ENCODE data around the gene ARHGAP24. TPM values are rescaled to one million over a fixed set of nuclear protein-coding genes. Genes with fewer than 3 reads are reported as not detected.

Gene ARHGAP24
- total and polyA plus RNA-seq, 5 donors from 2014 or later: 0.14 to 0.53 (median 0.35) TPM; not detected in 2

DNA sequence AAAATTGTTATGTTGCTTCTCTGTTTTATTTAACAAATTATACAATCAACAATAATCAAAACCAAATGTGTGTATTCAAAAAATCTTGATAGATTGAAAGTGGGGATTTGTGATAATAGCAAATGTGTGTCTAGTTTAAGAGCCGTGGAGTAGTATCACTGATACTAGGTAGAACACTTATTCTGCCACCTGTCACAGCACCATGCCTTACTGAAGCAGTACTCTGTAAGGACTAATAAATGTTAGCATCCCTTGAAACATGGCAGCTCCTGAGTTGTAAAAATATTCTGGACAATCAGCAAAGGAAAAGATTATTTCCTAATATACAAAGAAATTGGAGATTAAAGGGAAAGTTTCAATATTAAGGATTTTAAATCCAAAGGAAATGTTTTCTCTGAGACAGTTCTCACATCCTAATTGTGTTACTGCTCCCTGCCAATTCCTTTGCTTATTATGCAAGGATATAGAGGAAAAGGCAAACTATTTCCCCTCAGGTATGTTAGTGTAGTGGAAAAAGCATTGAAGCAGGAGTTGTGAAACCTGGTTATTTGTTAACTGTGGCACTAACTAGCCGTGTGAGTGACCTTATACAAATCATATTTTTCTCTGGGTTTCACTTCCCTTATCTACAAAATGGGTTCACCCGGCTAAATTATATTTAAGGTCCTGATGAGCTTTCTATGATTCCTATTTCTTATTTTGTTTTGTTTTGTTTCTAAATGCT lies 303.1 kb downstream of the ARHGAP24 start:
- Histone ChIP-seq H3K4me1 (ENCODE audit: control insufficient read depth, insufficient read depth, low read length, poor library complexity, severe bottlenecking) (no peaks in the 10 kb centered on the region), H3K4me3 (ENCODE audit: low read depth, low read length) (no peak overlapping the region), H3K9me3 (ENCODE audit: control insufficient read depth in 2 of 2, low read length in 2 of 2) (no peaks in the 10 kb centered on the region), H3K27me3 (ENCODE audit: control insufficient read depth, insufficient read depth, low read length) (no peaks in the 10 kb centered on the region), H3K36me3 (ENCODE audit: control insufficient read depth, insufficient read depth, low read length) (no peaks in the 10 kb centered on the region), H3K27ac (ENCODE audit: insufficient read depth, low read length, poor library complexity, severe bottlenecking) (no peak overlapping the region)
- Mint-ChIP-seq H3K27ac (no peak overlapping the region), H3K27me3 (no peaks in the 10 kb centered on the region), H3K9me3 (peaks cover 2 to 13% (median 7%) of the 10 kb centered on the region in 7 donors), H3K4me1 (no peaks in the 10 kb centered on the region), H3K4me3 (no peak overlapping the region), H3K36me3 (no peaks in the 10 kb centered on the region)
- no peak for DNase-seq
- ATAC-seq (ENCODE audit: low read depth in 2 of 2): no peak

DNA sequence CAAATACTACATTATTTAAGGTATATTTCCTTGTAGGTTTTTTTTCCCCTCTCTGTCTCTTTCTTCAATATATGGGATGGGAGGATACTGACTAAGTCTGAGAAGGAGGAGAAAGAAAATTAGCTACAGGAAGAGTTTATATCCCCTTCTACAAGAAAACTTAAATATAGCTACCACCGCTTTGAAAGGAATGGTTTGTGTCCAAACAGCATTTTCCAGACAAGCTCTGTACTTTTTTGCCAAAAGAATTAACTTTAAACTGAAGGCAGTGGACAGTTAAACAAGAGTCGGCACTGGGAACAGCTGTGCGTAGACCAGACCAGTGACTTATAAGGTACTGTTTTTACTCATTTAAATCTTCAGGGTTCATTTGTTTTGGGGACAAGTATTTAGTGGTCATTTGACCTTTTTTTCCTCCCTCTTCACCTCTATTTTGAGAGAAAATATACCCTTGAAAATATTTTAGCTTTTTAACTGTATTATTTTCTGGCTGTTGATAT lies 303.7 kb downstream of the ARHGAP24 start:
- H3K4me1 Mint-ChIP-seq: no peaks in the 10 kb centered on the region
- Histone ChIP-seq H3K4me1 (ENCODE audit: control insufficient read depth, insufficient read depth, low read length, poor library complexity, severe bottlenecking) (no peaks in the 10 kb centered on the region), H3K27ac (ENCODE audit: insufficient read depth, low read length, poor library complexity, severe bottlenecking) (no peak overlapping the region), H3K9me3 (ENCODE audit: control insufficient read depth in 2 of 2, low read length in 2 of 2) (no peaks in the 10 kb centered on the region), H3K36me3 (ENCODE audit: control insufficient read depth, insufficient read depth, low read length) (no peaks in the 10 kb centered on the region), H3K4me3 (ENCODE audit: low read depth, low read length) (no peak overlapping the region), H3K27me3 (ENCODE audit: control insufficient read depth, insufficient read depth, low read length) (no peaks in the 10 kb centered on the region)
- DNase-seq: no peak
- no peaks in the 10 kb centered on the region for H3K27me3 Mint-ChIP-seq
- ATAC-seq (ENCODE audit: low read depth in 2 of 2): no peak
- no peak overlapping the region for H3K4me3 Mint-ChIP-seq
- no peaks in the 10 kb centered on the region for H3K36me3 Mint-ChIP-seq
- H3K27ac Mint-ChIP-seq: no peak overlapping the region
- peaks cover 2 to 13% (median 5%) of the 10 kb centered on the region in 7 donors for H3K9me3 Mint-ChIP-seq

DNA sequence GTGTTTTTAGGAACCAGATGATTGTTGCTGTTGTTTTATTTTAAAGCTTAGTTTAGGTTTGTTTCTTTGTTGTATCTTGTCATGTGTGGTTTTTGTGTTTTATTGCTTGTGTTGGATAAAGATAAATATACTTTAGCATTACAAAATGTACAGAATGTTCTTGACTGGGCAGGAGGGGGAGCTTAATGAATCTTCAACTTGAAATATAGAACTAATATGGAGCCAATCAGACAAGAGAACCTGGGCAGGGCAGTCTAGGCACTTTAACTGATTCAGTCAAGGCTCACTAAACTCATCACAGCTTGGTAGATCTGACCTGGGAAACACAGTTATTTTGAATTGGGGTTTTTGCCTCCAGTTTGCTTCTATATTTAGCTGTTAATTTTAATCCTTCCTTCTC lies 304.2 kb downstream of the ARHGAP24 start:
- Mint-ChIP-seq H3K36me3 (no peaks in the 10 kb centered on the region), H3K27me3 (no peaks in the 10 kb centered on the region), H3K9me3 (peaks cover 2 to 13% (median 5%) of the 10 kb centered on the region in 7 donors), H3K4me1 (no peaks in the 10 kb centered on the region), H3K4me3 (no peak overlapping the region), H3K27ac (no peak overlapping the region)
- DNase-seq (no peak), ATAC-seq (ENCODE audit: low read depth in 2 of 2) (no peak)
- Histone ChIP-seq H3K27me3 (ENCODE audit: control insufficient read depth, insufficient read depth, low read length) (no peaks in the 10 kb centered on the region), H3K9me3 (ENCODE audit: control insufficient read depth in 2 of 2, low read length in 2 of 2) (no peaks in the 10 kb centered on the region), H3K27ac (ENCODE audit: insufficient read depth, low read length, poor library complexity, severe bottlenecking) (no peak overlapping the region), H3K4me3 (ENCODE audit: low read depth, low read length) (no peak overlapping the region), H3K4me1 (ENCODE audit: control insufficient read depth, insufficient read depth, low read length, poor library complexity, severe bottlenecking) (no peaks in the 10 kb centered on the region), H3K36me3 (ENCODE audit: control insufficient read depth, insufficient read depth, low read length) (no peaks in the 10 kb centered on the region)

DNA sequence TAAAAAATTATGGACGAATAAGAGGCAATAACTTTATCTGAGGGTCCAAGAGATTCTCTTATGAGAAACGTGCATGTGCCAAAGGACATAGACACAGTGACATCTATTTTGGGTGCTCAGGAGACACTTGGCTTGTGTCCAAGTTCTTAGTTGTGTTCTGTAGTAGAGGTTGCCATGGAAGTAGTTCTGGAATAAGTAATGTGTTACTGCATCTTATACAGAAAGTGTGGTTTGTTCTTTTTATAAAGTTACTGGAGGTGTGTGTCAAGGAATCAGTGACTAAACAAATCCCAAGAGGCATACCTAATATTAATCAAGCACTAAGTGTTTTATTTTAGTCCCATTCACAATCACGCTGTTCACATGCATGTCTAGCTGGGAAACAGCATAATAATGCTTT lies 305.7 kb downstream of the ARHGAP24 start:
- Mint-ChIP-seq H3K27ac (no peak overlapping the region), H3K36me3 (no peaks in the 10 kb centered on the region), H3K9me3 (peaks cover under 1 to 11% (median 3%) of the 10 kb centered on the region in 7 donors), H3K4me1 (no peaks in the 10 kb centered on the region), H3K4me3 (no peak overlapping the region), H3K27me3 (no peaks in the 10 kb centered on the region)
- H3K9me3 ChIP-seq (ENCODE audit: control insufficient read depth in 2 of 2, low read length in 2 of 2): no peaks in the 10 kb centered on the region
- H3K36me3 ChIP-seq (ENCODE audit: control insufficient read depth, insufficient read depth, low read length): no peaks in the 10 kb centered on the region
- no peak overlapping the region for H3K4me3 ChIP-seq (ENCODE audit: low read depth, low read length)
- DNase-seq (no peak), ATAC-seq (ENCODE audit: low read depth in 2 of 2) (no peak)
- no peaks in the 10 kb centered on the region for H3K27me3 ChIP-seq (ENCODE audit: control insufficient read depth, insufficient read depth, low read length)
- H3K27ac ChIP-seq (ENCODE audit: insufficient read depth, low read length, poor library complexity, severe bottlenecking): no peak overlapping the region
- H3K4me1 ChIP-seq (ENCODE audit: control insufficient read depth, insufficient read depth, low read length, poor library complexity, severe bottlenecking): no peaks in the 10 kb centered on the region

DNA sequence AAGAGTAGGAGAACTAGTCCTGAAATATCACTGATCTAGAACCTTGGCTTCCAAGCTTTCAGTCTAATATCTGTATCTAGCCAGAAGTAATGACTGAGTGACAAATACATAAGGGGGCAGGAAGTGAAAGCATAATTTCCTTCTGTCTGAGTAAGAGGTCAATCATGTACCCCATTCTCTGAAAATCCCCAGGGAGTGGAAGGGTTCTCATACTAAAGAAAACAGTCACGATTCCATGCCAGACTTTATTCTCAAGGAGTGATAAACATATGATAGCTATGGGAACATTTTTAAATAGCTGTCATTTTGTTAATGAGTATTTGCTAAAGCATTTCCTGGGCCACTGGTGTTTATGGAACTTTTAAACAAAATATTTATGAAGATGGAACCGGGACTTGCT lies 308.5 kb downstream of the ARHGAP24 start:
- Mint-ChIP-seq H3K36me3 (no peaks in the 10 kb centered on the region), H3K4me3 (no peak overlapping the region), H3K9me3 (peaks cover 0 to 10% (median 2%) of the 10 kb centered on the region in 7 donors), H3K4me1 (no peaks in the 10 kb centered on the region), H3K27me3 (no peaks in the 10 kb centered on the region), H3K27ac (no peak overlapping the region)
- H3K27me3 ChIP-seq (ENCODE audit: control insufficient read depth, insufficient read depth, low read length): no peaks in the 10 kb centered on the region
- ATAC-seq (ENCODE audit: low read depth in 2 of 2) (no peak), DNase-seq (no peak)
- no peaks in the 10 kb centered on the region for H3K4me1 ChIP-seq (ENCODE audit: control insufficient read depth, insufficient read depth, low read length, poor library complexity, severe bottlenecking)
- no peaks in the 10 kb centered on the region for H3K36me3 ChIP-seq (ENCODE audit: control insufficient read depth, insufficient read depth, low read length)
- no peaks in the 10 kb centered on the region for H3K9me3 ChIP-seq (ENCODE audit: control insufficient read depth in 2 of 2, low read length in 2 of 2)
- no peak overlapping the region for H3K4me3 ChIP-seq (ENCODE audit: low read depth, low read length)
- no peak overlapping the region for H3K27ac ChIP-seq (ENCODE audit: insufficient read depth, low read length, poor library complexity, severe bottlenecking)

DNA sequence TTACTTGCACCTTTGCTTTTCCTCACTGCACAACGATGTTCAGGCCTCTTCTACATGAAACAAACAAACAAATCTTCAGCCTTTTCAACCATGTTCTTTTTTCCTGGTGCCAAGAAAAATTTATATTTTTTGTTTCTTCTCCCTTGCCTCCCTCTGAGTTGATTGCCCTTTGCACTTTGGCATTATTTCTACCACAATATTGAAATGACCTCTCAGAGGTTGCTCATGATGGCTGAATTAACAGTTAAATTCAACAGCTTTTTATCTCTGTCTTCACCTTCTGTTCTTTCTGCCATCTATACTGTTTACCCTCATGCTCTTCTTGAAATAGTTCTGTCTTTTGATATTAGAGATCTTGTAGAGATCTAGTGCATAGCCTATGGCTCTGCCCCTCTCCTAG lies 308.9 kb downstream of the ARHGAP24 start:
- H3K27me3 Mint-ChIP-seq: no peaks in the 10 kb centered on the region
- no peaks in the 10 kb centered on the region for H3K36me3 ChIP-seq (ENCODE audit: control insufficient read depth, insufficient read depth, low read length)
- no peaks in the 10 kb centered on the region for H3K4me1 Mint-ChIP-seq
- no peak overlapping the region for H3K4me3 ChIP-seq (ENCODE audit: low read depth, low read length)
- H3K4me3 Mint-ChIP-seq: no peak overlapping the region
- ATAC-seq (ENCODE audit: low read depth in 2 of 2) (no peak), DNase-seq (no peak)
- no peaks in the 10 kb centered on the region for H3K4me1 ChIP-seq (ENCODE audit: control insufficient read depth, insufficient read depth, low read length, poor library complexity, severe bottlenecking)
- H3K36me3 Mint-ChIP-seq: no peaks in the 10 kb centered on the region
- H3K9me3 Mint-ChIP-seq: peaks cover 0 to 10% (median 2%) of the 10 kb centered on the region in 7 donors
- H3K27me3 ChIP-seq (ENCODE audit: control insufficient read depth, insufficient read depth, low read length): no peaks in the 10 kb centered on the region
- no peaks in the 10 kb centered on the region for H3K9me3 ChIP-seq (ENCODE audit: control insufficient read depth in 2 of 2, low read length in 2 of 2)
- H3K27ac Mint-ChIP-seq: no peak overlapping the region
- H3K27ac ChIP-seq (ENCODE audit: insufficient read depth, low read length, poor library complexity, severe bottlenecking): no peak overlapping the region

DNA sequence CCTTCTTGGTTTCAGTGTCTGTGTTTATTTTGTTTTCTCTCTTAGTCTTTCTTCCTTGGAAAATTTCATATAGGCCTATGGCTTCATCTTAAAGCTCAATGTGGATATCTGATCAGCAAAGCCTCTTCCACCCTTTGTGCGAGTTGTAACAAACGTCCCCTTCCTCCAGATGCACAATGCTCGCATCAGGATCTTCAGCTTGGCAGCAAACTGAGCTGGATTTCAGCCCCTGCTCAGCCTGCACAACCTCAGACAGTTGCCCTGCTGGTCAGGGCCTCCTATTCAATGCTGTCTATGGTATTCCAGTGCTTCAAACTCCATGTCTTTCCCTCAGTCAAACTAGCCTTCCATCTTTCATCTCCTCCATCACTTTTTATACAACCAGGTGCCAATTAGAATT lies 309.4 kb downstream of the ARHGAP24 start:
- no peaks in the 10 kb centered on the region for H3K36me3 ChIP-seq (ENCODE audit: control insufficient read depth, insufficient read depth, low read length)
- Mint-ChIP-seq H3K36me3 (no peaks in the 10 kb centered on the region), H3K4me1 (no peaks in the 10 kb centered on the region), H3K27ac (no peak overlapping the region), H3K4me3 (no peak overlapping the region), H3K27me3 (no peaks in the 10 kb centered on the region), H3K9me3 (peaks cover 0 to 10% (median 2%) of the 10 kb centered on the region in 7 donors)
- no peak overlapping the region for H3K27ac ChIP-seq (ENCODE audit: insufficient read depth, low read length, poor library complexity, severe bottlenecking)
- DNase-seq: no peak
- H3K9me3 ChIP-seq (ENCODE audit: control insufficient read depth in 2 of 2, low read length in 2 of 2): no peaks in the 10 kb centered on the region
- no peak for ATAC-seq (ENCODE audit: low read depth in 2 of 2)
- no peaks in the 10 kb centered on the region for H3K27me3 ChIP-seq (ENCODE audit: control insufficient read depth, insufficient read depth, low read length)
- no peaks in the 10 kb centered on the region for H3K4me1 ChIP-seq (ENCODE audit: control insufficient read depth, insufficient read depth, low read length, poor library complexity, severe bottlenecking)
- no peak overlapping the region for H3K4me3 ChIP-seq (ENCODE audit: low read depth, low read length)

DNA sequence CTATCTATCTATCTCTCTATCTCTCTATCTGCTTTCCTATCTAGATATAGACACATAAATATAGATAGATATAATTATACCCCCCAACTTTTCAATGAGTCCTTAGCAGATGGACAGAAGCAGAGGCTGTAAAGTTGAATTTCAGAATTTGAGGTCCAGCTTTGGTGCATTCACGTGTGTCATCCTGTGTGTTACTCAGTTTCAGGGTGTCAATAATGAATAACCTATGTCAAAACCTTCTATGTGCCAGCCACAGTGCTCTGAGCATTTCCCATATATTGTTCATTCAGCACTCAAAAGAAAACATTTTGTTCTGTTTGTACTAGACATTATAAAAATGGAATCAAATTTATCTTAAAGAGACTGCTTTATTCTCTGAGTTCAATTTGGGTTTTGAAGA lies 310.0 kb downstream of the ARHGAP24 start:
- Mint-ChIP-seq H3K27ac (no peak overlapping the region), H3K36me3 (no peaks in the 10 kb centered on the region), H3K4me1 (no peaks in the 10 kb centered on the region), H3K27me3 (no peaks in the 10 kb centered on the region), H3K9me3 (peaks cover 0 to 10% (median 2%) of the 10 kb centered on the region in 7 donors), H3K4me3 (no peak overlapping the region)
- DNase-seq: no peak
- Histone ChIP-seq H3K36me3 (ENCODE audit: control insufficient read depth, insufficient read depth, low read length) (no peaks in the 10 kb centered on the region), H3K27me3 (ENCODE audit: control insufficient read depth, insufficient read depth, low read length) (no peaks in the 10 kb centered on the region), H3K9me3 (ENCODE audit: control insufficient read depth in 2 of 2, low read length in 2 of 2) (no peaks in the 10 kb centered on the region), H3K4me3 (ENCODE audit: low read depth, low read length) (no peak overlapping the region), H3K27ac (ENCODE audit: insufficient read depth, low read length, poor library complexity, severe bottlenecking) (no peak overlapping the region), H3K4me1 (ENCODE audit: control insufficient read depth, insufficient read depth, low read length, poor library complexity, severe bottlenecking) (no peaks in the 10 kb centered on the region)
- ATAC-seq (ENCODE audit: low read depth in 2 of 2): no peak

Data from CD4-positive, CD25-positive, alpha-beta regulatory T cell (primary cell).